Thoracic aorta (tissue), 2 donors: ENCODE results near the gene FOXC1. TPM values are rescaled to one million over a fixed set of nuclear protein-coding genes. Genes with fewer than 3 reads are reported as not detected.

Experiments
- ATAC-seq: fragments of 150-250 bp; one replicate; pipeline ENCODE4 v1.8.0; 2017; ENCODE audit warnings: low read depth; ENCODE audit not compliant: insufficient number of reproducible peaks, low FRiP score
- DNase-seq: peaks from one replicate; pipeline ENCODE4 v3.0.0-alpha.2; 2020; ENCODE audit warnings: low spot score
- H3K27ac ChIP-seq, 2 donors: fragments of 200-600 bp; sonication (generic); 1 replicate in 1 of 2; 2 replicates in 1 of 2; pipeline ENCODE4 v1.5.1; 2016; ENCODE audit warnings: mild to moderate bottlenecking in 2 of 2, moderate library complexity in 2 of 2
- H3K27me3 ChIP-seq: fragments of 200-600 bp; sonication (generic); replicated peaks from 2 replicates; pipeline ENCODE4 v1.6.0; 2016; ENCODE audit warnings: mild to moderate bottlenecking; ENCODE audit not compliant: insufficient read depth
- H3K36me3 ChIP-seq: fragments of 200-600 bp; sonication (generic); one replicate; pipeline ENCODE4 v1.5.1; 2016
- H3K4me1 ChIP-seq, 2 donors: fragments of 200-600 bp; sonication (generic); 1 replicate in 1 of 2; 2 replicates in 1 of 2; pipeline versions ENCODE4 v1.5.1 to v1.6.0; 2016; ENCODE audit warnings: low read depth in 2 of 2, mild to moderate bottlenecking in 1 of 2; ENCODE audit not compliant: control insufficient read depth in 1 of 2
- H3K4me3 ChIP-seq: fragments of 200-600 bp; sonication (generic); 2 replicates; pipeline ENCODE4 v1.5.1; 2016; ENCODE audit warnings: mild to moderate bottlenecking
- H3K9me3 ChIP-seq: fragments of 200-600 bp; sonication (generic); 2 replicates; pipeline ENCODE4 v1.5.1; 2016
- total RNA-seq, 2 donors: library from RNA; depleted of rRNA; stranded (reverse); fragments of >200 nt; gene quantifications; one replicate each; pipeline versions ENCODE4 v1.1.0 to v1.2.3, GENCODE V29; 2016
- TF ChIP-seq, protein P1 (sequence below): fragments of 200-600 bp; sonication (generic); IDR thresholded peaks from one replicate; pipeline ENCODE4 v1.5.1; 2019; ENCODE audit warnings: antibody characterized with exemption

The FOXC1 gene
- total RNA-seq, 2 donors from 2014 or later: 103 to 109 TPM

DNA sequence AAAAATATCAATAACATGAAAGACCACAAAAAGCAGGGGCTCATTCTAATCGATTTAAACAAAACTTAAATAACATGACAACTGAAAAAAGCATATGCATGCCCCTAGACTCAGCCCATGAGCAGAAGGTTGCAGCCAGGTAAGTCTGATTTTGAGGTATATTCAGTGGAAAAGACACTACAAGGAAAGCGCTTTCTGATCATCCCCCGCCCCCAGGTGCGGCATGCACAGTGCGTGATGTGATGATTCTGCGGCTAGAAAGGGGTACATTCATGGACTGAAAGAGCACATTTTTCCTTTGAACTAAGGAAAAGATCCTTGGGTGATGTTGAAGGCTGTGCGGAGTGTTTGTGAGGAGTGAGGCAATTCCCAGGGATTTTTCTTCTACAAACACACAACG is 16.9 kb upstream of the FOXC1 start:
- no peak overlapping the region for H3K27ac ChIP-seq
- TF ChIP-seq, protein P1, sequence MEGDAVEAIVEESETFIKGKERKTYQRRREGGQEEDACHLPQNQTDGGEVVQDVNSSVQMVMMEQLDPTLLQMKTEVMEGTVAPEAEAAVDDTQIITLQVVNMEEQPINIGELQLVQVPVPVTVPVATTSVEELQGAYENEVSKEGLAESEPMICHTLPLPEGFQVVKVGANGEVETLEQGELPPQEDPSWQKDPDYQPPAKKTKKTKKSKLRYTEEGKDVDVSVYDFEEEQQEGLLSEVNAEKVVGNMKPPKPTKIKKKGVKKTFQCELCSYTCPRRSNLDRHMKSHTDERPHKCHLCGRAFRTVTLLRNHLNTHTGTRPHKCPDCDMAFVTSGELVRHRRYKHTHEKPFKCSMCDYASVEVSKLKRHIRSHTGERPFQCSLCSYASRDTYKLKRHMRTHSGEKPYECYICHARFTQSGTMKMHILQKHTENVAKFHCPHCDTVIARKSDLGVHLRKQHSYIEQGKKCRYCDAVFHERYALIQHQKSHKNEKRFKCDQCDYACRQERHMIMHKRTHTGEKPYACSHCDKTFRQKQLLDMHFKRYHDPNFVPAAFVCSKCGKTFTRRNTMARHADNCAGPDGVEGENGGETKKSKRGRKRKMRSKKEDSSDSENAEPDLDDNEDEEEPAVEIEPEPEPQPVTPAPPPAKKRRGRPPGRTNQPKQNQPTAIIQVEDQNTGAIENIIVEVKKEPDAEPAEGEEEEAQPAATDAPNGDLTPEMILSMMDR: no peak
- peaks cover 0 to 19% of the 10 kb centered on the region in 2 donors for H3K4me1 ChIP-seq
- no peak for DNase-seq
- H3K36me3 ChIP-seq: no peaks in the 10 kb centered on the region
- ATAC-seq: no peak
- H3K4me3 ChIP-seq: no peak overlapping the region
- no peaks in the 10 kb centered on the region for H3K27me3 ChIP-seq
- no peaks in the 10 kb centered on the region for H3K9me3 ChIP-seq

DNA sequence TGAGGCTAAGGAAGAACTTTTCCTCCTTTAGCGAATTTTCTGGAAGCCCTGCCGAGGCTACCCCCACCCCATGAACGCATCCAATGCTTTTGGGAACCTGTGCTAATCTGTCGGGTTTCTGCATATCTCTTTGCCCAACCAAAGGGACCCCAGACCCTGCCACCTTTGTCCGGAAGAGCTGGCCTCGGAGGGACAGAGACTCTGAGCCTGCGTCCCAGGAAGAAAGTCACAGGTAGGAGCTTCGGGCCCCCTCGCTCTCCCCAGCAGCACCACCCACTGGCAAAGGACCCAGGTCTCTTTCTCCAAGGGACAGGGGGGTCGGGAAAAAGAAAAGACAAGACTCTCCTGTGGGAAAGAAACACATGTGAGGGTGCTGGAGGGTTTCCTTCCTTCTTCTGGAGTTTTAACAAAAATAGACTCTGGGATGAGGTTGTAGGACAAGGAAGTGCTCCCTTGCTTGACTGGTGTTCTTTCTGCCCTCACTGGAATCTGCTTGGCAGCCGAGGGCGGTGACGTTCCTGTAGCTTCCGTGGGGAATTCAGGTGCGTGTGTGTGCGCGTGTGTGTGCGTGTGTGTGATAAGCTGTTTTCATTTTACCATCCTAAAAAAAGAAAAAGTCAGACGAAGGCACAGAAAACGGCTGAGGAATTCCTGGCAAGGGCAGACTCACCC is 16.3 kb upstream of the FOXC1 start:
- no peak overlapping the region for H3K27ac ChIP-seq
- H3K9me3 ChIP-seq: no peaks in the 10 kb centered on the region
- TF ChIP-seq, protein P1: no peak
- H3K4me1 ChIP-seq: peaks cover 0 to 19% of the 10 kb centered on the region in 2 donors
- no peaks in the 10 kb centered on the region for H3K36me3 ChIP-seq
- ATAC-seq: no peak
- no peak for DNase-seq
- peak overlapping the region; percentile 7 for H3K4me3 ChIP-seq
- H3K27me3 ChIP-seq: no peaks in the 10 kb centered on the region

DNA sequence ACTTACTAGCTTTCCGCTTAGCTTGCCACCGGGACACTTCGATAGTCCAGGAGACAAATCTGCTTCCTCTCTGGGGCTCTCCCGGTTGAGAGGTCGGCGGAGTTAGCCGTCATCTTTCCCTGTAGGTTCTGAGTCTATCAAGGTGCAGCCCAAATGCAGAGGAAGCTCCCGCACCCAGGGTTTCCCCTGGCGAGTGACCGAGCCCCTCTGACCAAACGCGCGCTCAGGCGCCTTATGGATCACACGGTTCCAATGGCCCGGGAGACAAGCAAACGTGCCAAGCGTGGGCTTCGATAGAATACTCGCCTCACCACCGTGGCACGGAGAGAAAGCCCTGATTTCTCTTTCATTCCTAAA is 15.8 kb upstream of the FOXC1 start:
- ATAC-seq (no peak), DNase-seq (no peak)
- Histone ChIP-seq H3K36me3 (no peaks in the 10 kb centered on the region), H3K4me3 (peak overlapping the region; percentile 7), H3K4me1 (peaks cover 0 to 19% of the 10 kb centered on the region in 2 donors), H3K27me3 (no peaks in the 10 kb centered on the region), H3K9me3 (no peaks in the 10 kb centered on the region), H3K27ac (no peak overlapping the region)
- TF ChIP-seq, protein P1: no peak

DNA sequence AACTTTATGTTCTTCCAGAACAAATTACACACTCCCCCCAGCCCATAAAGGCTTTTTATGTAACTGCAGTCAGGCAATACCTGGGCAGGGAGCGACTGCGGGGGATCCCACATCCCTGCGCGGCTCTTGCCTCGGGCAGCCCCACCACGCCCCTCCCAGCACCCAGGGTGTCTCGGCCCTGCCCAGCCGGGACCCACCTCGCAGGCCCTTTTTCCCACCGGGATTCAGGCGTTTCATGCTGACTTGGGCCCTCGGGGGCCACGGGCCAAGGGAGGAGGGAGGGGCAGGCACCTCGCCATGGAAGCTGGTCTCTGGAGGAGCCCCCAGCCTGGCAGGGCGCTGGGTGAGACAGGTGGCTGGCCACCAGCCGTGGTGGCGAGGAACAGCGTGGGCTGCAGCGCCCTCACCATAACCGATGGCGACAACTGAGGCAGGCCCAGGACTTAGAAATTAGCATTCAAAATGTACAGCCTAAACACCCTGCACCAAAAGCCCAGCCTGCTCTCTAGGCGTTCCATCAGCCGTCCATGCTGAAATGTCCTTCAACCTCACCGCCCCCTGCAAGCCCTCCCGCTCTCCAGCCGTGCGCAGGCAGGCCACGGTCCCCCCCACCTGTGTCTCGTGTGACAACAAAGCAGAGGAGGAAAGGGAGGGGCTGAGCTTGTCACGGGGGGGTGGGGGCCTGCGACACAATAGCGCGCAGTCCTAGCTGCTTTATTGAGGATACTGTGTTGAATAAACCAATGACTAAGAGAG is 15.1 kb upstream of the FOXC1 start:
- no peak overlapping the region for H3K27ac ChIP-seq
- no peak for ATAC-seq
- no peak overlapping the region for H3K4me3 ChIP-seq
- DNase-seq: no peak
- H3K9me3 ChIP-seq: no peaks in the 10 kb centered on the region
- peaks cover 0 to 19% of the 10 kb centered on the region in 2 donors for H3K4me1 ChIP-seq
- TF ChIP-seq, protein P1: no peak
- no peaks in the 10 kb centered on the region for H3K27me3 ChIP-seq
- H3K36me3 ChIP-seq: no peaks in the 10 kb centered on the region

DNA sequence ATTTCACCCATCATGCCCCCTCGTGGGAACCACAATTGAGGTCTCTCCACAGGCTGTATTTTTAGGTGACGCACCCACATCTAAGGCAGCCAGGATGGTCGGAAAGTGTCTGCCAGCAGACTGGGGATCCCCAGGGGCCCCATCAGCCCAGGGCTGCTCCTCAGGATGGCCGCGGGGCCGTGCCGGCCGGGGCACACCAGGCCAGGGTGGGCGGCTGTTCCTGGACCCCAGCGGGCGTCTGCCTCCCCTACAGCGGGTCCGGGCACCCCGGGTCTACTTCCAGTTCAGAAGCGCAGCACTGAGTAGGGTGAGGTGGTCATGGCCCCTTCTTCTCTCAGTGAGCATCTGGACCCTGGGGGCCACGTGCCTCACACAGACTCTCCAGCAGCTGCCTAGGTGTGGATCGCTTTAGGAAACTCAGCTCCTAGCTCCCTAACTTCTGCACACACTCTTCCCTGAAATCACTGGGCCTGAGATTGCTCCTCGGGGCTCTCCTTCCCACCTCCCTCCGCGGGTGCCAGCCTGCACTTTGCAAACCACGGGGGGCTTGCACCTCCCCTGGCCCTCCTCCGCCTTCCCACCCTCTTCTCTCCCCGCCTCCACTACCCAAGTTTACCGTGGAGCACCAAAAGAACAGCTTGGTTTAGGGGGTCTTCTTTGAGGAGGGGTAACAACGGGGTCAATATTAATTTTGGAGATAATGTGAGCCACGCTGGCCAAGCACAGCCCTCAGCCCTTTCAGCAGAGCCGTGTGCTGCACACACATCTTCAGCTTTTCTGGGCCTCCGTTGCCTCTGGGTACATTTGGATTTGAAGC is 14.2 kb upstream of the FOXC1 start:
- Histone ChIP-seq H3K27me3 (no peaks in the 10 kb centered on the region), H3K36me3 (no peaks in the 10 kb centered on the region), H3K4me1 (peaks cover 0 to 20% of the 10 kb centered on the region in 2 donors), H3K9me3 (no peaks in the 10 kb centered on the region), H3K27ac (no peak overlapping the region), H3K4me3 (peak overlapping the region; percentile 65)
- ATAC-seq (no peak), DNase-seq (no peak)
- TF ChIP-seq, protein P1: no peak
